Tibial nerve (tissue), 4 donors: Measurements from ENCODE around the gene ADRM1. TPM values are rescaled to one million over a fixed set of nuclear protein-coding genes. Genes with fewer than 3 reads are reported as not detected.

Experiments
- DNase-seq, 2 donors: peaks; one replicate each; pipeline ENCODE4 v3.0.0-alpha.2; 2019; ENCODE audit warnings: low spot score in 2 of 2
- H3K27ac ChIP-seq, 4 donors: fragments of 200-600 bp; sonication (generic) in 3 of 4; one replicate each; pipeline ENCODE4 v1.5.1; 2017 to 2019; ENCODE audit warnings: mild to moderate bottlenecking in 1 of 4
- H3K27me3 ChIP-seq, 2 donors: fragments of 200-600 bp; sonication (generic) in 1 of 2; one replicate each; pipeline versions ENCODE4 v1.5.1 to v1.6.0; 2017 to 2019
- H3K36me3 ChIP-seq, 3 donors: fragments of 200-600 bp; sonication (generic); one replicate each; pipeline ENCODE4 v1.5.1; 2018 to 2019
- H3K4me1 ChIP-seq, 4 donors: fragments of 200-600 bp; sonication (generic) in 3 of 4; one replicate each; pipeline ENCODE4 v1.5.1; 2017 to 2019
- H3K4me3 ChIP-seq, 4 donors: fragments of 200-600 bp; sonication (generic) in 3 of 4; one replicate each; pipeline ENCODE4 v1.5.1; 2017 to 2019; ENCODE audit warnings: mild to moderate bottlenecking in 1 of 4, moderate library complexity in 1 of 4
- H3K9me3 ChIP-seq, 4 donors: fragments of 200-600 bp; sonication (generic) in 3 of 4; one replicate each; pipeline ENCODE4 v1.5.1; 2017 to 2019
- CTCF ChIP-seq, 5 experiments: fragments of 200-600 bp in 3 of 5; fragments of 450-650 bp in 2 of 5; sonication (generic) in 3 of 5; IDR thresholded peaks; one replicate each; pipeline ENCODE4 v1.5.1; 2016 to 2019; ENCODE audit warnings: antibody characterized with exemption in 5 of 5, mild to moderate bottlenecking in 3 of 5, moderate library complexity in 2 of 5
- EP300 ChIP-seq, 2 donors: sonication (generic); formaldehyde crosslinking; IDR thresholded peaks; one replicate each; pipeline ENCODE4 v1.6.1; 2017; ENCODE audit warnings: antibody characterized with exemption in 2 of 2, mild to moderate bottlenecking in 1 of 2
- POLR2A ChIP-seq, 2 donors: fragments of 450-650 bp; IDR thresholded peaks; one replicate each; pipeline ENCODE4 v1.6.1; 2017; ENCODE audit warnings: antibody characterized with exemption in 2 of 2, mild to moderate bottlenecking in 2 of 2, moderate library complexity in 2 of 2
- WGBS, 2 donors: methylation state at CpG; one replicate each; pipeline ENCODE4 v1.1.5; 2018; 5-methylcytosine and 5-hydroxymethylcytosine counted together
- total RNA-seq, 4 donors: library from RNA; depleted of rRNA; stranded (reverse); fragments of >200 nt; gene quantifications; one replicate each; pipeline ENCODE4 v1.1.0, GENCODE V29; 2016

Gene ADRM1
- total RNA-seq, 4 donors from 2014 or later: 111 to 132 (median 129) TPM

- H3K27me3 ChIP-seq: no peaks in the 10 kb centered on the region
- peaks cover 6 to 95% (median 11%) of the 10 kb centered on the region in 3 donors for H3K36me3 ChIP-seq
- 95% methylated on average over 25 to 29 of the region's 29 CpGs for WGBS, 2 donors
- no peak overlapping the region for H3K27ac ChIP-seq
- TF ChIP-seq POLR2A (IDR thresholded peaks at IDR 0.05) (no peak), CTCF (IDR thresholded peaks at IDR 0.05) (no peak), EP300 (IDR thresholded peaks at IDR 0.05) (no peak)
- no peaks in the 10 kb centered on the region for H3K4me1 ChIP-seq
- DNase-seq: no peak
- no peaks in the 10 kb centered on the region for H3K9me3 ChIP-seq
- no peak overlapping the region for H3K4me3 ChIP-seq
These were observed 11.3 kb upstream of the ADRM1 start for GRCh38 chr20:62291251-62292066.

GRCh38 chr20:62292108-62292507, 10.7 kb upstream of the ADRM1 start:
- Histone ChIP-seq H3K27ac (no peak overlapping the region), H3K36me3 (peaks cover 6 to 95% (median 11%) of the 10 kb centered on the region in 3 donors), H3K4me1 (no peaks in the 10 kb centered on the region), H3K27me3 (no peaks in the 10 kb centered on the region), H3K9me3 (no peaks in the 10 kb centered on the region), H3K4me3 (no peak overlapping the region)
- no peak for DNase-seq
- TF ChIP-seq EP300 (IDR thresholded peaks at IDR 0.05) (no peak), CTCF (IDR thresholded peaks at IDR 0.05) (no peak), POLR2A (IDR thresholded peaks at IDR 0.05) (no peak)
- WGBS, 2 donors: 82 to 88% methylated on average over 10 to 11 of the region's 11 CpGs

GRCh38 chr20:62293111-62293784, 9.5 kb upstream of the ADRM1 start:
- 62 to 75% methylated on average over 20 of the region's 20 CpGs for WGBS, 2 donors
- DNase-seq: no peak
- no peak for TF ChIP-seq CTCF (IDR thresholded peaks at IDR 0.05)
- no peak for TF ChIP-seq POLR2A (IDR thresholded peaks at IDR 0.05)
- Histone ChIP-seq H3K27ac (no peak overlapping the region), H3K4me3 (no peak overlapping the region), H3K4me1 (no peaks in the 10 kb centered on the region), H3K9me3 (no peaks in the 10 kb centered on the region), H3K36me3 (peaks cover 6 to 95% (median 11%) of the 10 kb centered on the region in 3 donors), H3K27me3 (no peaks in the 10 kb centered on the region)

GRCh38 chr20:62293946-62294345, 8.9 kb upstream of the ADRM1 start:
- H3K36me3 ChIP-seq: peaks cover 6 to 95% (median 11%) of the 10 kb centered on the region in 3 donors
- no peak overlapping the region for H3K27ac ChIP-seq
- DNase-seq: no peak
- H3K27me3 ChIP-seq: no peaks in the 10 kb centered on the region
- no peak overlapping the region for H3K4me3 ChIP-seq
- H3K4me1 ChIP-seq: no peaks in the 10 kb centered on the region
- no peak for TF ChIP-seq POLR2A (IDR thresholded peaks at IDR 0.05)
- no peak for TF ChIP-seq EP300 (IDR thresholded peaks at IDR 0.05)
- no peak for TF ChIP-seq CTCF (IDR thresholded peaks at IDR 0.05)
- 66 to 78% methylated on average over 9 of the region's 9 CpGs for WGBS, 2 donors
- H3K9me3 ChIP-seq: no peaks in the 10 kb centered on the region

- Histone ChIP-seq H3K9me3 (no peaks in the 10 kb centered on the region), H3K4me3 (no peak overlapping the region), H3K36me3 (peaks cover 6 to 90% (median 11%) of the 10 kb centered on the region in 3 donors), H3K27me3 (no peaks in the 10 kb centered on the region), H3K4me1 (no peaks in the 10 kb centered on the region), H3K27ac (no peak overlapping the region)
- 83 to 86% methylated on average over 17 of the region's 17 CpGs for WGBS, 2 donors
- no peak for TF ChIP-seq CTCF (IDR thresholded peaks at IDR 0.05)
- TF ChIP-seq EP300 (IDR thresholded peaks at IDR 0.05): no peak
- TF ChIP-seq POLR2A (IDR thresholded peaks at IDR 0.05): no peak
- no peak for DNase-seq
These were observed 8.3 kb upstream of the ADRM1 start for GRCh38 chr20:62294516-62294915.
